ENCODE data around the gene ARID5B.

GRCh38 chr10:61900829-61901792, at the start of gene ARID5B:
- TF ChIP-seq, protein P1, sequence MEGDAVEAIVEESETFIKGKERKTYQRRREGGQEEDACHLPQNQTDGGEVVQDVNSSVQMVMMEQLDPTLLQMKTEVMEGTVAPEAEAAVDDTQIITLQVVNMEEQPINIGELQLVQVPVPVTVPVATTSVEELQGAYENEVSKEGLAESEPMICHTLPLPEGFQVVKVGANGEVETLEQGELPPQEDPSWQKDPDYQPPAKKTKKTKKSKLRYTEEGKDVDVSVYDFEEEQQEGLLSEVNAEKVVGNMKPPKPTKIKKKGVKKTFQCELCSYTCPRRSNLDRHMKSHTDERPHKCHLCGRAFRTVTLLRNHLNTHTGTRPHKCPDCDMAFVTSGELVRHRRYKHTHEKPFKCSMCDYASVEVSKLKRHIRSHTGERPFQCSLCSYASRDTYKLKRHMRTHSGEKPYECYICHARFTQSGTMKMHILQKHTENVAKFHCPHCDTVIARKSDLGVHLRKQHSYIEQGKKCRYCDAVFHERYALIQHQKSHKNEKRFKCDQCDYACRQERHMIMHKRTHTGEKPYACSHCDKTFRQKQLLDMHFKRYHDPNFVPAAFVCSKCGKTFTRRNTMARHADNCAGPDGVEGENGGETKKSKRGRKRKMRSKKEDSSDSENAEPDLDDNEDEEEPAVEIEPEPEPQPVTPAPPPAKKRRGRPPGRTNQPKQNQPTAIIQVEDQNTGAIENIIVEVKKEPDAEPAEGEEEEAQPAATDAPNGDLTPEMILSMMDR (conservative IDR thresholded peaks at IDR 0.05 in 1 of 2, IDR thresholded peaks at IDR 0.05 in 1 of 2; ENCODE audit: low read depth in 1 of 2, low read length in 2 of 2) = no peak
- no peak for TF ChIP-seq EZH2 (IDR thresholded peaks at IDR 0.05; ENCODE audit: low read length, missing control alignments)

All from fibroblast of lung (primary cell).